ENCODE data around the gene OR6X1. TPM values are rescaled to one million over a fixed set of nuclear protein-coding genes. Genes with fewer than 3 reads are reported as not detected.

Gene OR6X1
- not detected for total RNA-seq

DNA sequence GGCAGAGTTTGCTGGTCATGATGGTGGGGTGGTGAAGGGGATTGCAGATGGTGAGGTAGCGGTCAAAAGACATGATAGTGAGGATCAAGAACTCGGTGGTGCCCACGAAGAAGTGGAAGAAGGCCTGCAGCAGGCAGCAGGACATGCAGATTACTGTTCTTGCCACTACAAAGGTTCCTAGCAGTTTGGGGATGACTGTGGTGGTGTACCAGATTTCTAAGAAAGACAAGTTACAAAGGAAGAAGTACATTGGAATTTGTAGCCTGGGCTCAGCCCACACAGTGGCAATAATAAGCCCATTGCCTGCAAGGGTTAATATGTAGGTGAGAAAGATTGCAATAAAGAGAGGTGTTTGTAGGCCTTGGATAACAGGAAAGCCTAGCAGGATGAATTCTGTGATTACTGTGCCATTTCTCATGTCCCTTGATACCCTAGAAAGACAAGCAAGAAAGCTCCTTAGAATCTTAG lies at the start of gene OR6X1:
Gene OR6X1 (minus strand): TSS at position 418 of the 468 bp plus-strand sequence. CDS start 0 bp downstream, at position 418.
- no peak for DNase-seq (ENCODE audit: low spot score in 2 of 2)
- TF ChIP-seq POLR2A (IDR thresholded peaks at IDR 0.05) (no peak), POLR2AphosphoS5 (IDR thresholded peaks at IDR 0.05) (no peak)
- TF ChIP-seq, protein P1, sequence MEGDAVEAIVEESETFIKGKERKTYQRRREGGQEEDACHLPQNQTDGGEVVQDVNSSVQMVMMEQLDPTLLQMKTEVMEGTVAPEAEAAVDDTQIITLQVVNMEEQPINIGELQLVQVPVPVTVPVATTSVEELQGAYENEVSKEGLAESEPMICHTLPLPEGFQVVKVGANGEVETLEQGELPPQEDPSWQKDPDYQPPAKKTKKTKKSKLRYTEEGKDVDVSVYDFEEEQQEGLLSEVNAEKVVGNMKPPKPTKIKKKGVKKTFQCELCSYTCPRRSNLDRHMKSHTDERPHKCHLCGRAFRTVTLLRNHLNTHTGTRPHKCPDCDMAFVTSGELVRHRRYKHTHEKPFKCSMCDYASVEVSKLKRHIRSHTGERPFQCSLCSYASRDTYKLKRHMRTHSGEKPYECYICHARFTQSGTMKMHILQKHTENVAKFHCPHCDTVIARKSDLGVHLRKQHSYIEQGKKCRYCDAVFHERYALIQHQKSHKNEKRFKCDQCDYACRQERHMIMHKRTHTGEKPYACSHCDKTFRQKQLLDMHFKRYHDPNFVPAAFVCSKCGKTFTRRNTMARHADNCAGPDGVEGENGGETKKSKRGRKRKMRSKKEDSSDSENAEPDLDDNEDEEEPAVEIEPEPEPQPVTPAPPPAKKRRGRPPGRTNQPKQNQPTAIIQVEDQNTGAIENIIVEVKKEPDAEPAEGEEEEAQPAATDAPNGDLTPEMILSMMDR (IDR thresholded peaks at IDR 0.05) = no peak
- H3K36me3 ChIP-seq = no peaks in the 10 kb centered on the region
- no peaks in the 10 kb centered on the region for H3K4me1 ChIP-seq
- H3K4me3 ChIP-seq = no peak within 1 kb of the TSS
- 91% methylated on average over 3 of the region's 3 CpGs for WGBS
- H3K27me3 ChIP-seq = no peaks in the 10 kb centered on the region
- H3K27ac ChIP-seq = no peak within 1 kb of the TSS
- no peaks in the 10 kb centered on the region for H3K9me3 ChIP-seq

- DNase-seq (ENCODE audit: low spot score in 2 of 2) = no peak
- H3K27me3 ChIP-seq = no peaks in the 10 kb centered on the region
- H3K9me3 ChIP-seq = no peaks in the 10 kb centered on the region
- H3K4me3 ChIP-seq = no peak overlapping the region
- 42% methylated on average over 1 of the region's 1 CpG for WGBS
- H3K4me1 ChIP-seq = no peaks in the 10 kb centered on the region
- TF ChIP-seq, protein P1 (IDR thresholded peaks at IDR 0.05) = no peak
- TF ChIP-seq POLR2A (IDR thresholded peaks at IDR 0.05) (no peak), EP300 (IDR thresholded peaks at IDR 0.05) (no peak), POLR2AphosphoS5 (IDR thresholded peaks at IDR 0.05) (no peak)
- H3K36me3 ChIP-seq = no peaks in the 10 kb centered on the region
- H3K27ac ChIP-seq = no peak overlapping the region
These were observed 47.4 kb upstream of the OR6X1 start for GRCh38 chr11:123801765-123802164.

GRCh38 chr11:123800036-123800435 lies 45.7 kb upstream of the OR6X1 start:
- H3K36me3 ChIP-seq = no peaks in the 10 kb centered on the region
- no peaks in the 10 kb centered on the region for H3K9me3 ChIP-seq
- no peak for DNase-seq (ENCODE audit: low spot score in 2 of 2)
- 74% methylated on average over 3 of the region's 3 CpGs for WGBS
- no peak overlapping the region for H3K27ac ChIP-seq
- no peaks in the 10 kb centered on the region for H3K27me3 ChIP-seq
- TF ChIP-seq, protein P1 (IDR thresholded peaks at IDR 0.05) = no peak
- TF ChIP-seq POLR2A (IDR thresholded peaks at IDR 0.05) = no peak
- no peaks in the 10 kb centered on the region for H3K4me1 ChIP-seq
- H3K4me3 ChIP-seq = no peak overlapping the region

DNA sequence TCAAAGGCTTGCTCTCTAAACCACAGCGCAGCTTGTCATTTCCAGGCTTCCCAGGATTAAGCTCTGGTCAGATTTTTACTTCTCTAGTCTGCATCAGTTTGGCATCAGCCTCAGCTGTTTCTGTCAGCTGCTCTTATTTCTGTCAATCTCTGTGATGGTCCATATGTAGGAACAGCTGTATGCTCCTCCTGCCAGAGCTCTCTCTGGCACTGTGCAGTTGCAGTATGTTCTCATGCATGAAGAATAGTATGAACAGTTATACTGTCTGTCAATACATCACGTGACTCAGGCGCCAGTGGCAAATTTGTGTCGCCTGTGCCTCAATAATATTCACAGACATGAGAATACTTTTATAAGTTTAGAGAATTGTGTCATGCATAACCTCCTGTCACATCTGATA lies 45.1 kb upstream of the OR6X1 start:
- DNase-seq (ENCODE audit: low spot score in 2 of 2) = no peak
- Histone ChIP-seq H3K9me3 (no peaks in the 10 kb centered on the region), H3K36me3 (no peaks in the 10 kb centered on the region), H3K27me3 (no peaks in the 10 kb centered on the region), H3K4me1 (no peaks in the 10 kb centered on the region), H3K27ac (no peak overlapping the region), H3K4me3 (no peak overlapping the region)
- WGBS = 60% methylated on average over 4 of the region's 4 CpGs
- TF ChIP-seq EP300 (IDR thresholded peaks at IDR 0.05) (no peak), POLR2A (IDR thresholded peaks at IDR 0.05) (no peak), POLR2AphosphoS5 (IDR thresholded peaks at IDR 0.05) (no peak)
- TF ChIP-seq, protein P1 (IDR thresholded peaks at IDR 0.05) = no peak

GRCh38 chr11:123798513-123799252 lies 44.4 kb upstream of the OR6X1 start:
- Histone ChIP-seq H3K36me3 (no peaks in the 10 kb centered on the region), H3K4me3 (no peak overlapping the region), H3K4me1 (no peaks in the 10 kb centered on the region), H3K27ac (no peak overlapping the region), H3K27me3 (no peaks in the 10 kb centered on the region), H3K9me3 (no peaks in the 10 kb centered on the region)
- 77% methylated on average over 5 of the region's 5 CpGs for WGBS
- DNase-seq (ENCODE audit: low spot score in 2 of 2) = no peak
- TF ChIP-seq, protein P1 (IDR thresholded peaks at IDR 0.05) = no peak
- TF ChIP-seq POLR2A (IDR thresholded peaks at IDR 0.05) = no peak
- TF ChIP-seq POLR2AphosphoS5 (IDR thresholded peaks at IDR 0.05) = no peak
- TF ChIP-seq EP300 (IDR thresholded peaks at IDR 0.05) = no peak
